Sigmoid colon (tissue), 7 donors: Measurements from ENCODE around the gene C1orf52. TPM values are rescaled to one million over a fixed set of nuclear protein-coding genes. Genes with fewer than 3 reads are reported as not detected.
A peak's percentile ranks its signal among the peaks of the same experiment; 100 is the strongest.

Experiments used
- DNase-seq: peaks from one replicate; pipeline ENCODE4 v3.0.0-alpha.2; 2019
- H3K27ac ChIP-seq, 4 donors: fragments of 200-600 bp; sonication (generic); one replicate each; pipeline ENCODE4 v1.5.1; 2016 to 2019; ENCODE audit warnings: mild to moderate bottlenecking in 1 of 4
- H3K27me3 ChIP-seq, 3 donors: fragments of 200-600 bp; sonication (generic); one replicate each; pipeline ENCODE4 v1.5.1; 2019; ENCODE audit warnings: mild to moderate bottlenecking in 1 of 3
- H3K36me3 ChIP-seq, 4 donors: fragments of 200-600 bp; sonication (generic); one replicate each; pipeline ENCODE4 v1.5.1; 2016 to 2019
- H3K4me1 ChIP-seq, 4 donors: fragments of 200-600 bp; sonication (generic); one replicate each; pipeline ENCODE4 v1.5.1; 2017 to 2019
- H3K4me3 ChIP-seq, 4 donors: fragments of 200-600 bp; sonication (generic); one replicate each; pipeline ENCODE4 v1.5.1; 2017 to 2019; ENCODE audit warnings: mild to moderate bottlenecking in 2 of 4, moderate library complexity in 1 of 4
- H3K9me3 ChIP-seq, 4 donors: fragments of 200-600 bp in 3 of 4; sonication (generic) in 3 of 4; one replicate each; pipeline versions ENCODE4 v1.5.1 to v1.6.1; 2013 to 2019
- EP300 ChIP-seq, 4 donors: sonication (generic); formaldehyde crosslinking; IDR thresholded peaks; one replicate each; pipeline ENCODE4 v1.6.1; 2017; ENCODE audit warnings: antibody characterized with exemption in 4 of 4
- POLR2A ChIP-seq, 2 donors: fragments of 450-650 bp; IDR thresholded peaks; one replicate each; pipeline ENCODE4 v1.6.1; 2016; ENCODE audit warnings: antibody characterized with exemption in 2 of 2, mild to moderate bottlenecking in 2 of 2, moderate library complexity in 2 of 2
- POLR2AphosphoS5 ChIP-seq, 4 donors: sonication (generic); formaldehyde crosslinking; IDR thresholded peaks; one replicate each; pipeline ENCODE4 v1.6.1; 2017; ENCODE audit warnings: antibody characterized with exemption in 4 of 4
- whole genome bisulfite sequencing, 2 donors: extraction: QIAGEN DNeasy Blood & Tissue Kit; methylation state at CpG; one replicate each; pipeline ENCODE4 v1.1.7; 2013; 5-methylcytosine and 5-hydroxymethylcytosine counted together
- intact Hi-C: fragments of 100-400 bp; cut with DNase I; formaldehyde crosslinking; loops from one replicate; pipeline ENCODE4 v1.15.1; 2023
- polyA plus RNA-seq, 3 donors: library from polyadenylated mRNA; stranded (reverse); fragments of 200-250 nt; gene quantifications; one replicate each; pipeline ENCODE4 v1.2.3, GENCODE V29; 2013
- small RNA-seq, 3 donors: library from RNA; depleted of rRNA; stranded (forward); fragments of <200 nt; gene quantifications; one replicate each; pipeline ENCODE3, GENCODE V24; 2016
- total RNA-seq, 4 donors: library from RNA; depleted of rRNA; stranded (reverse); fragments of >200 nt; gene quantifications; one replicate each; pipeline ENCODE4 v1.1.0, GENCODE V29; 2016
- TF ChIP-seq, protein P1 (sequence below), 4 experiments: fragments of 450-650 bp in 3 of 4; fragments of 200-600 bp in 1 of 4; IDR thresholded peaks; one replicate each; pipeline ENCODE4 v1.5.1; 2016 to 2019; ENCODE audit warnings: antibody characterized with exemption in 4 of 4, mild to moderate bottlenecking in 3 of 4, moderate library complexity in 2 of 4
- donor health status: healthy with polysubstance abuse.
- donor health status: Bipolar disorder and iron deficiency.
- donor health status: healthy.

The C1orf52 gene
- total and polyA plus RNA-seq, 7 donors = 8.9 to 31.1 (median 18.5) TPM

GRCh38 chr1:85202092-85202863 is 57.2 kb downstream of the C1orf52 start:
- Histone ChIP-seq H3K36me3 (no peaks in the 10 kb centered on the region), H3K9me3 (no peaks in the 10 kb centered on the region), H3K4me1 (peaks cover 0 to 42% (median 12%) of the 10 kb centered on the region in 4 donors), H3K4me3 (peak overlapping the region; percentile 73 to 98 (median 88)), H3K27me3 (no peaks in the 10 kb centered on the region), H3K27ac (peak overlapping the region; percentile 93 to 99 (median 99))
- WGBS, 2 donors = 6 to 17% methylated on average over 14 of the region's 14 CpGs
- intact Hi-C loops = loop anchor here (5.0 kb wide), 3 partner anchors 40 to 705 kb away; partner anchors contain the start of gene C1orf52
- no peak for DNase-seq
- no peak for TF ChIP-seq EP300 (IDR thresholded peaks at IDR 0.05)
- no peak for TF ChIP-seq POLR2A (IDR thresholded peaks at IDR 0.05)
- no peak for TF ChIP-seq POLR2AphosphoS5 (IDR thresholded peaks at IDR 0.05)
- TF ChIP-seq, protein P1, sequence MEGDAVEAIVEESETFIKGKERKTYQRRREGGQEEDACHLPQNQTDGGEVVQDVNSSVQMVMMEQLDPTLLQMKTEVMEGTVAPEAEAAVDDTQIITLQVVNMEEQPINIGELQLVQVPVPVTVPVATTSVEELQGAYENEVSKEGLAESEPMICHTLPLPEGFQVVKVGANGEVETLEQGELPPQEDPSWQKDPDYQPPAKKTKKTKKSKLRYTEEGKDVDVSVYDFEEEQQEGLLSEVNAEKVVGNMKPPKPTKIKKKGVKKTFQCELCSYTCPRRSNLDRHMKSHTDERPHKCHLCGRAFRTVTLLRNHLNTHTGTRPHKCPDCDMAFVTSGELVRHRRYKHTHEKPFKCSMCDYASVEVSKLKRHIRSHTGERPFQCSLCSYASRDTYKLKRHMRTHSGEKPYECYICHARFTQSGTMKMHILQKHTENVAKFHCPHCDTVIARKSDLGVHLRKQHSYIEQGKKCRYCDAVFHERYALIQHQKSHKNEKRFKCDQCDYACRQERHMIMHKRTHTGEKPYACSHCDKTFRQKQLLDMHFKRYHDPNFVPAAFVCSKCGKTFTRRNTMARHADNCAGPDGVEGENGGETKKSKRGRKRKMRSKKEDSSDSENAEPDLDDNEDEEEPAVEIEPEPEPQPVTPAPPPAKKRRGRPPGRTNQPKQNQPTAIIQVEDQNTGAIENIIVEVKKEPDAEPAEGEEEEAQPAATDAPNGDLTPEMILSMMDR (IDR thresholded peaks at IDR 0.05) = no peak

DNA sequence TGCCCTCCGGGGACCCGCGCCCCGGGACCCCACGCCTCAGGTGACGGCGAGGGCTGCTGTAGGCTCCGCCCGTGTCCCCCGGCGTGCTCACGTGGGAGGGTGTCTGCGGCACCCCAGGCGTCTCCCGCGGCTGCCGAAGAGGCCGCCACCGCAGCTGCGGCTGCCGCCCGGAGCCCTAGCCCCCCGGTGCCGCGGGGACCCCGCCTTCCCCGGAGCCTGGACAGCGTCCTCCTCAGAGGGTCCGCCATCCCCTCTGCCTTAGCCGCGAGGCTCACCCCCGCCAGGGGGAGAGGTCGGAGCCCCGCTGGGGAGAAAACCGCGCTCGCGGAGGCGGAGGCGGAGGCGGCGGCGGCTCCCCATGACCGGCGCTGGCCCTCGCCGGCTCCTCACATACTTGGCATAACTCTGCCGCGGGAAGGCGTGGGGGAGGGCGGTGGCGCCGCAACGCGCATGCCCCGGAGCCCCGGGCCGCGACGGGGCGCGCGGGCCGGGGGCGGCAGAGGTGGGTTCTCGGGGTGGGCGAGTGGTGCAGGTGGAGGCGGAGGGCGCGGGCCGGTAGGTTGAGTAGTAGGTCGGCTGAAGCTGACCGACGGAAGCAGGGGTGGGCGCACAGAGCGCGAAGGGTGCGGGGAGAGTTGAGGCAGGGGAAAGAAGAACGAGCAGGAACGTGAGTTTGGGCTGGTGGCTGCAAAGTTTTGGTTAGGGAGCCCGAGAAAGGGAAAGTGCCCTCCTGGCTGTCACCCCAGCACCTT is 57.9 kb downstream of the C1orf52 start:
- H3K36me3 ChIP-seq = no peaks in the 10 kb centered on the region
- H3K4me1 ChIP-seq = peaks cover 0 to 34% (median 14%) of the 10 kb centered on the region in 4 donors
- 1% methylated on average over 81 of the region's 81 CpGs for WGBS, 2 donors
- no peaks in the 10 kb centered on the region for H3K27me3 ChIP-seq
- DNase-seq = peak; percentile 87
- peak overlapping the region; percentile 93 to 99 (median 99) for H3K27ac ChIP-seq
- H3K9me3 ChIP-seq = no peaks in the 10 kb centered on the region
- TF ChIP-seq POLR2AphosphoS5 (IDR thresholded peaks at IDR 0.05) (peak; percentile 85 to 91 (median 87)), POLR2A (IDR thresholded peaks at IDR 0.05) (peak in 1 of 2 donors; percentile 65), EP300 (IDR thresholded peaks at IDR 0.05) (no peak)
- intact Hi-C loops = loop anchor here (5.0 kb wide), 3 partner anchors 41 to 704 kb away; partner anchors contain the start of gene C1orf52
- peak overlapping the region; percentile 73 to 98 (median 88) for H3K4me3 ChIP-seq

DNA sequence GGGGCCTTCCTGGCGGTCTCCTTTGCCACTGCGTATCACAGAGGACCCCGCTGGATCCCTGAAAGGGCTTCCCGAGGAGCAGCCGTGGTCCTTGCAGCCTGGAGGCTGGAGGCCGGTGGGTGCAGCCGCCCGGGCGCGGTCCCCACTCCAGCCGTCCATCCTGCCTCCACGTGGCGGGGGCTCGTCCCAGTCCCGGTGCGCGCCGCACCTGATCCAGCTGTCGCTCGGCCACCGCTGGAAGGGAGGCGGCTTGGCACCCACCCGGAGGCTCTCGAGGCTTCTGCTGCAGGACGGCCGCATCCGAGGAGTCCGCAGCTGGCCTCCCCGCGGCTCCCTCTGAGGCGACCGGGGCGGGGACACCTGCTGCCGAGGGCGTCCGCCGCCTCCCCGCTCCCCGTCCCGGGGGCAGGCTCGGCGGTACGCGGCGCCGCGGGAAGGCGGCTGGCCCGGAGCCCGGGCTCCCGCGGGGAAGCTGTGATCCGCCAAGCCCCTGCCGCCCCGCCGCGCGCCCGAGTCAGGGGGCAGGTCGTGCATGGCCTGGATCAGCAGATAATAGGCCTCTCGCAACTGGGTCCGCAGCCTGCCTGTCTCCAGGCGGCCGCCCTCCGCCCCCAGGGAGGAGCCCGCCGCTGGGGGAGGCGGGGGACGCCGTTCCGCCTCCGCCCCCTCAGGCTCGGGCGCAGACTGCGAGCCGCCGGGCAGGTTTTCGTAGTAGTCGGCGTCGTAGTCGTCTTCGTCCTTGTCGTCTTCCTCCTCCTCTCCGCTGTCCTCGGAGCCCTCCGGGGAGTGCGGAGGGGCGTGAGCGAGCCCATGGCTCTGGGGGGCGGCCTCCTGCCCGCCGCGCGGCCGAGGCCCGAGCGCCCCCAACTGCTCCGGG is 58.8 kb downstream of the C1orf52 start, which contains the start of gene SYDE2:
Gene SYDE2, minus strand, starts transcription at position 554 of the 877 bp plus-strand sequence. Its CDS starts 20 bp downstream, at position 534.
- 0 to 1% methylated on average over 99 of the region's 99 CpGs for WGBS, 2 donors
- peak; percentile 93 for DNase-seq
- Histone ChIP-seq H3K36me3 (no peaks in the 10 kb centered on the region), H3K27ac (peak within 1 kb of the TSS; percentile 93 to 99 (median 99)), H3K4me1 (peaks cover 0 to 26% (median 12%) of the 10 kb centered on the region in 4 donors), H3K27me3 (no peaks in the 10 kb centered on the region), H3K4me3 (peak within 1 kb of the TSS; percentile 73 to 98 (median 88)), H3K9me3 (no peaks in the 10 kb centered on the region)
- TF ChIP-seq, protein P1 (IDR thresholded peaks at IDR 0.05) = no peak
- TF ChIP-seq EP300 (IDR thresholded peaks at IDR 0.05) (no peak), POLR2A (IDR thresholded peaks at IDR 0.05) (peak; percentile 64 to 90), POLR2AphosphoS5 (IDR thresholded peaks at IDR 0.05) (peak; percentile 80 to 98 (median 95))
- intact Hi-C loops = loop anchor here (5.0 kb wide), 3 partner anchors 42 to 703 kb away; partner anchors contain the start of gene C1orf52

Small RNA genes lying within 50 kb of the gene (small RNA-seq; reads per million reads assigned to genes)
- 0 reads per million in 3 donors for gene RF00019

Other genes starting within 250 kb of the C1orf52 start
- gene MCOLN3, start 211.2 kb downstream of the C1orf52 start, total RNA-seq = 10 to 100 TPM in 1 of 4 donors, 1 to 10 TPM in 3; 1.6 to 10.8 (median 4.2) TPM
- 1 to 10 TPM in 1 of 3 donors, under 1 TPM in 2; 0.23 to 1.2 (median 0.23) TPM for gene MCOLN3, start 211.2 kb downstream of the C1orf52 start, polyA plus RNA-seq
- 10 to 100 TPM; 39.3 to 87.3 (median 54.6) TPM for gene SYDE2, start 58.6 kb downstream of the C1orf52 start, total RNA-seq
- 1 to 10 TPM in 2 of 3 donors, under 1 TPM in 1; 0.46 to 2.4 (median 1.2) TPM for gene SYDE2, start 58.6 kb downstream of the C1orf52 start, polyA plus RNA-seq
- 10 to 100 TPM in 2 of 4 donors, 1 to 10 TPM in 2; 6.7 to 14.2 (median 9.7) TPM for gene BCL10, start 17.0 kb upstream of the C1orf52 start, total RNA-seq
- gene BCL10, start 17.0 kb upstream of the C1orf52 start, polyA plus RNA-seq = 10 to 100 TPM; 33.6 to 49.7 (median 40.8) TPM
- 10 to 100 TPM; 11.5 to 26.3 (median 14.4) TPM for gene DDAH1, start 205.5 kb upstream of the C1orf52 start, total RNA-seq
- 10 to 100 TPM; 25.2 to 43.2 (median 32.4) TPM for gene DDAH1, start 205.5 kb upstream of the C1orf52 start, polyA plus RNA-seq